ENCODE measurements around the gene MPP3. TPM values are rescaled to one million over a fixed set of nuclear protein-coding genes. Genes with fewer than 3 reads are reported as not detected.

Gene MPP3
- total RNA-seq, 1 donor from 2014 or later: 30.2 TPM

GRCh38 chr17:43868226-43868994 lies 35.5 kb upstream of the MPP3 start:
- H3K4me3 ChIP-seq: no peak overlapping the region
- no peaks in the 10 kb centered on the region for H3K36me3 ChIP-seq
- no peak overlapping the region for H3K27ac ChIP-seq
- H3K9me3 ChIP-seq: no peaks in the 10 kb centered on the region
- intact Hi-C loops (cut with DNase I): no loop called here
- TF ChIP-seq CTCF (IDR thresholded peaks at IDR 0.05) (no peak), POLR2A (IDR thresholded peaks at IDR 0.05) (no peak), POLR2AphosphoS5 (IDR thresholded peaks at IDR 0.05; ENCODE audit: insufficient read depth in 1 of 2, low read depth in 1 of 2) (no peak)
- DNase-seq (ENCODE audit: extremely low spot score in 2 of 2): no peak
- no peaks in the 10 kb centered on the region for H3K4me1 ChIP-seq
- no peaks in the 10 kb centered on the region for H3K27me3 ChIP-seq

- DNase-seq (ENCODE audit: extremely low spot score in 2 of 2): peak in 1 of 2 donors; percentile 94
- H3K36me3 ChIP-seq: no peaks in the 10 kb centered on the region
- no peaks in the 10 kb centered on the region for H3K9me3 ChIP-seq
- H3K27ac ChIP-seq: no peak overlapping the region
- intact Hi-C loops (cut with DNase I): no loop called here
- no peaks in the 10 kb centered on the region for H3K27me3 ChIP-seq
- TF ChIP-seq POLR2AphosphoS5 (IDR thresholded peaks at IDR 0.05; ENCODE audit: insufficient read depth in 1 of 2, low read depth in 1 of 2) (no peak), POLR2A (IDR thresholded peaks at IDR 0.05) (no peak), CTCF (IDR thresholded peaks at IDR 0.05) (no peak)
- H3K4me1 ChIP-seq: peaks cover 17% of the 10 kb centered on the region
- no peak overlapping the region for H3K4me3 ChIP-seq
Observed at GRCh38 chr17:43864161-43864984, 31.4 kb upstream of the MPP3 start.

- no peaks in the 10 kb centered on the region for H3K27me3 ChIP-seq
- H3K27ac ChIP-seq: peak overlapping the region; percentile 18
- H3K4me3 ChIP-seq: no peak overlapping the region
- H3K4me1 ChIP-seq: peaks cover 17% of the 10 kb centered on the region
- no peak for DNase-seq (ENCODE audit: extremely low spot score in 2 of 2)
- intact Hi-C loops (cut with DNase I): no loop called here
- no peak for TF ChIP-seq POLR2A (IDR thresholded peaks at IDR 0.05)
- no peak for TF ChIP-seq CTCF (IDR thresholded peaks at IDR 0.05)
- no peak for TF ChIP-seq POLR2AphosphoS5 (IDR thresholded peaks at IDR 0.05; ENCODE audit: insufficient read depth in 1 of 2, low read depth in 1 of 2)
- H3K36me3 ChIP-seq: no peaks in the 10 kb centered on the region
- no peaks in the 10 kb centered on the region for H3K9me3 ChIP-seq
Observed at GRCh38 chr17:43861960-43862359, 29.0 kb upstream of the MPP3 start.

GRCh38 chr17:43860927-43861622 lies 28.1 kb upstream of the MPP3 start:
- intact Hi-C loops (cut with DNase I): no loop called here
- Histone ChIP-seq H3K4me3 (peak overlapping the region in 1 of 2 donors; percentile 8), H3K4me1 (peaks cover 17% of the 10 kb centered on the region), H3K27ac (peak overlapping the region; percentile 18), H3K9me3 (no peaks in the 10 kb centered on the region), H3K36me3 (no peaks in the 10 kb centered on the region), H3K27me3 (no peaks in the 10 kb centered on the region)
- TF ChIP-seq CTCF (IDR thresholded peaks at IDR 0.05): no peak
- no peak for TF ChIP-seq POLR2A (IDR thresholded peaks at IDR 0.05)
- no peak for TF ChIP-seq POLR2AphosphoS5 (IDR thresholded peaks at IDR 0.05; ENCODE audit: insufficient read depth in 1 of 2, low read depth in 1 of 2)
- DNase-seq (ENCODE audit: extremely low spot score in 2 of 2): no peak
